ENCODE results near the gene FOXQ1.
"Not testable (repeated sequence)": the region's sequence is repeated elsewhere in the genome, so short reads cannot be mapped to it uniquely, and the experiment has no call there.

FOXQ1 gene

GRCh38 chr6:1291381-1291780 lies 20.5 kb upstream of the FOXQ1 start:
- no peak for DNase-seq

DNA sequence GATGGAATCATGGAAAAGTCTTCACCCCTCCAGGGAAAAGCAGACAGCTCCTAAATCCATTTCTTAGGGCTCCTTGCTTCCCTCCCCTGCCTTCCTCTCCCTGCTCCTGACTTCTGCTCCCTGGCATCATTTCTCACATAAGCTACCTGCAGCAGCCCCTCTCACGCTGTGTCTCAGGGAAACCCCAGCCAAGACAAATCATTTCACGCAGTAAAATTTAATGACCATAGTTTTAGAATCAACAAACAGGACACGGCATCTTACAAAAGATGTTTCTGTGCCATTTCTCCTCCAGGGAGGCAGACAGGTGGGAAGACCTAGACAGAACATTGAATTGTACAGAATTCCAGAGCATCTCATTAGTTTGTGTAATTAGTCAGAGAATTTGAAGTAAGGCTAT lies 16.5 kb upstream of the FOXQ1 start:
- no peak for DNase-seq

GRCh38 chr6:1296079-1296478 lies 15.8 kb upstream of the FOXQ1 start:
- DNase-seq, result no peak

DNA sequence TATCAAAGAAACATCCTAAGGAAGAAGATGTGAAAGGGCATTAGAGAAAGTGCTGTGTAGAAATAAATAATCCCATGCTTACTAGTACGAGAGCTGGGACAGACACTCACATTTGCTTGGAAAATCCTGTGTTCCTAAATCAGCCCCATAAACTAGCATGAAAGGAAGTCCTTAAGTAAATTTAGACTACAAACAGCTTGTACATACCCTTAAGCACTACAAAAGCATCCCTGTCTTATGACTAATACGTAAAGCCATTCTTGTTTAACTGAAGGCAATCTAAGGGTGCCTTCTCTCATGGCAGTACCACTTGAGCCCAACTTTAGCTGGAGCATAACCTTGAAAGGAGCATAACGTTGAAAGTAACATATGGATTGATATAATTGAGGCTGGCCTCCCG lies 15.4 kb upstream of the FOXQ1 start:
- DNase-seq, result no peak

DNA sequence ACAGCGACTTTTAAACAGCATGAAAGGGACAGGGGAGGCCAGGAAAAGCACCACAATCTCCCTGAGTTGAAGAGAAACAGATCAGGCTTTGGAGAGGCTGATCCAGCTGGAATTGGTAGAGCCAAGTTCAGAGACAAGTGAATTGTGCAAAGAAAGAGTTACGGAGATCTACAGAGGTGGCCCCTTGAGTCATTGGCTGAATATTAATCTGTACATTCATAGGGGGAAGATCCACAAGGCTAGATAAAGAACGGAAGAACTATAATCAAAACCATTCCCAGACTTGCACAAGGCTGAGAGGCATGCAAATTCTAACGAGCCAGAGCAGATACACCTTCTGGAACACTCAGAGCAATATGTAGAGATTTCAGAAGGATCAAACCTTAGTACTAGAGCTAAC lies 14.2 kb upstream of the FOXQ1 start:
- no peak for DNase-seq

- DNase-seq, result no peak
These were observed 13.1 kb upstream of the FOXQ1 start for GRCh38 chr6:1298768-1299167.

- no peak for DNase-seq
These were observed 5.8 kb upstream of the FOXQ1 start for GRCh38 chr6:1306133-1306532.

DNA sequence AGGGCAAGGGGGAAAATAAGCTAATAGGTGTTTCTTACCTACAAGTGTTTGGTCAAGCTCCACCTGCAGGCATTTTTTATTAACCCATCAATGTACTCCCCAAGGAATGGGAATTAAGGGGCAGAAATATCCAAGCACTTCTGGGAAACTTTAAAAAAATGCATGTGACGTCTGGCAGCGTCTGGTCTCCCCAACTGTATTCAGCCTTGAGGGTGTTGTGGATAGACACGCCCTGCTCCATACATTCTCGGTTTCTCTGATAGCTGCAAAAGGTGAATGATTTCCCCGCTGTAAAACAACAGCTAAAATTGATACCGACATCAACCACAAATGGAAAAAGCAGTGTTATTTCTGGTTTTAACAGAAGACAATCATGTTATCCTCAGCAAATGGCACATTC lies 2.5 kb upstream of the FOXQ1 start:
- DNase-seq, result no peak

DNA sequence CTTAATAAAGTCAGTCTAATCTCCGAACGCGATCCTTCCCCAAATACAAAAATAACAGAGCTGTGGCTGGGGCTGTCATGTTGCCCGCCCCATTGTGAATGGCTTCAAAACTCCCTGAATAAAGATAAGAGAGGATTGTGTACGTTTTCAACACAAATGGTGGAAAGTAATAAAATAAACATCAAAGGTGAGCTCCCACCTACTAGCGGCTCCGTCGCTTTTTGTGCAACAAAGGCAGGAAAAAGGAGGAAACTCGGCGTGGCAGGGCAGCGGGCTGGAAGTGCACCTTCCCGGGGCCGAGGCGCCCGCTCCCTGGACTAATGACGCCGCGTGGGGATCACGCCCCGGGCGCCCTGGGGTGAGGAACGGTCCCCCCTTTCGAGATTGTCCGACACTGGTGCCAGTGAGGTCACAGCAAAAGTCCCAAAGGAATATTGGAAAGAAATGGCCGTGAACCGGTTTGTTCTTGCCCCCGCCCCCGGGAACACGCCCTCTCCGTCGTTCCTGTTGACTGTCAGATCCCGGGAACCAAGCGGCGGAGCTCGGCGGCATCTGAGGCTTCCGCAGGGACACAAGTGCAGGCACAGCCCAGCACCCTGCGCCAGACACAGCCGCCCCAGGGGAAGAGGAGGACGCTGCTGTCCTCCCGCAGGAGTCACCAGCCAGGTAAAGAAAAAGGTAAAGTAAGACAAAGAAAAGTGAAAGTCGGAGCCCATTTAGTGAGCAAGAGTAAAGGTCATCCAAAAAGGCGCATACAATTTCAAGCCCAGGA lies 1.1 kb upstream of the FOXQ1 start:
- DNase-seq, result no peak

- no peak for DNase-seq
These were observed 240 bp downstream of the FOXQ1 start for GRCh38 chr6:1312203-1312472.

DNA sequence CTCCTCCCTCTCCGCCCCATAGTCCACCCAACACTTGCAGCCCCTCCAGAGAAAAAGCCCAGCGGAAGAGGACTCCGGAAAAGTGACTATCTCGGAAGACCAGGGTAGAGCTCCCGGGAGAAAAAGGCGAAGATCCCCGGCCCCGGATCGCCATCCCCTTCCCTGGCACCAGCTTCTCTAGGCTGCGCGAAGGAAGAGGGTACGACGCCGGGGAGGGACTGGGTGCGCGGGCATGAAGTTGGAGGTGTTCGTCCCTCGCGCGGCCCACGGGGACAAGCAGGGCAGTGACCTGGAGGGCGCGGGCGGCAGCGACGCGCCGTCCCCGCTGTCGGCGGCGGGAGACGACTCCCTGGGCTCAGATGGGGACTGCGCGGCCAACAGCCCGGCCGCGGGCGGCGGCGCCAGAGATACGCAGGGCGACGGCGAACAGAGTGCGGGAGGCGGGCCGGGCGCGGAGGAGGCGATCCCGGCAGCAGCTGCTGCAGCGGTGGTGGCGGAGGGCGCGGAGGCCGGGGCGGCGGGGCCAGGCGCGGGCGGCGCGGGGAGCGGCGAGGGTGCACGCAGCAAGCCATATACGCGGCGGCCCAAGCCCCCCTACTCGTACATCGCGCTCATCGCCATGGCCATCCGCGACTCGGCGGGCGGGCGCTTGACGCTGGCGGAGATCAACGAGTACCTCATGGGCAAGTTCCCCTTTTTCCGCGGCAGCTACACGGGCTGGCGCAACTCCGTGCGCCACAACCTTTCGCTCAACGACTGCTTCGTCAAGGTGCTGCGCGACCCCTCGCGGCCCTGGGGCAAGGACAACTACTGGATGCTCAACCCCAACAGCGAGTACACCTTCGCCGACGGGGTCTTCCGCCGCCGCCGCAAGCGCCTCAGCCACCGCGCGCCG lies 822 bp downstream of the FOXQ1 start:
- DNase-seq, result no peak

- no peak for DNase-seq
These were observed 1.5 kb downstream of the FOXQ1 start for GRCh38 chr6:1313384-1313766.

GRCh38 chr6:1313767-1314503 lies 2.0 kb downstream of the FOXQ1 start:
- DNase-seq, result no peak

- no peak for DNase-seq
These were observed 2.7 kb downstream of the FOXQ1 start for GRCh38 chr6:1314617-1315016.

DNA sequence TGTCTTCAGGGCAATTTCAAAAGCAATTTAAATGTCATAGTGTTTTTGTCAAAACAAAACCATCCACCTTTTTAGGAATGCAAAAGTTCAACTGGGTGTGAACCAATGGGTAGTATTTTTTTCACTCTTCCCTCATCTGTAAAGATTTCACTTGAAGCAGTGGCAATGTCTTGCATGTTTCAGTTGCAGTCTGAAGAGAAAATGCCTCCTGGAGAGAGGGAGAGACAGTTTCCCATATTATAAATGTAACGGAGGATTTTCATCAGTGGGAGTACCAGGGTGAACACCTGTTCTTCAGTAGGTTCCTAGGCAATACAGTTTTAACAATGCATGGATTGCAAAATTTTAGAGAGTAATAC lies 3.3 kb downstream of the FOXQ1 start:
- DNase-seq, result no peak

GRCh38 chr6:1315560-1316386 lies 3.9 kb downstream of the FOXQ1 start:
- no peak for DNase-seq

GRCh38 chr6:1316489-1316971 lies 4.6 kb downstream of the FOXQ1 start:
- no peak for DNase-seq

GRCh38 chr6:1317302-1317815 lies 5.5 kb downstream of the FOXQ1 start:
- no peak for DNase-seq

- no peak for DNase-seq
These were observed 6.1 kb downstream of the FOXQ1 start for GRCh38 chr6:1318036-1318435.

GRCh38 chr6:1318584-1318983 lies 6.7 kb downstream of the FOXQ1 start:
- DNase-seq, result not testable (repeated sequence)

DNA sequence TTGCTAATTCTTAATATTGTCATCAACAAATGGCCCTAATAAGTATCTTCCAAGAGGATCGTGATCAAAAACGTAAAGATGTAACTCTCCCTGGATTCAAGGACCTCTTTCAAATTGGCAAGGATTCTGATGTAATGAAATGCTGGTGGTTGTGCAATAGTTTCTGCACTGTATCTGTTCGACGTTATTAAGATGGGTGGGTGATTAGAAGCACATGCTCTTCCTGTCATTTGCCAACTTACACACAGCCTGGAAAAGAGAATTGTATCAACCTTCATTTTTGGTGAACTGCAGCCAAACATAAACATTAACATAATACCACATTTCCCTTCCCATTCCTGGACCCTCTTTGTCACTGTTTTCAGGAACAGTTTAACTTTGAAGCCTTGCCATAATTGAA lies 9.8 kb downstream of the FOXQ1 start:
- no peak for DNase-seq

DNA sequence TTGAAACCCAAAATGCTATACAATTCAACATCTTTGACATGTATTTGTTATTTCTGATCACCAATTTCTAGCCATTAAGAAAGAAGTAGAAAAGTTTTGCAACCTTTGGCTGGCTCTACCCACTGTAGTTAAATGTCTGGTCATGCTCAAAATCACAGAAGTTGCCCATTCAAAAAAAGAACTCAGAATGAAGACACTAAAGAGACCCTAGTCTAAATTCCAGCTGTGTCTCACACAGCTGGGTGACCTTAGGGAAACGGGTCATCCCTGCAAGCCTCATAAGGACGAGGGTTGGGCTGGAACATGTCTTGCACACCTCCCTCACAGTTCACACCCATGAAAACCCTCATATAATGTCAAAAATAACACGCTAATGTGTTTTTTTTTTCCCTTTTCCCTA lies 10.3 kb downstream of the FOXQ1 start:
- no peak for DNase-seq

All from activated CD4-positive, CD25-positive, alpha-beta regulatory T cell (primary cell).